ENCODE data around the gene MAPK9.

DNA sequence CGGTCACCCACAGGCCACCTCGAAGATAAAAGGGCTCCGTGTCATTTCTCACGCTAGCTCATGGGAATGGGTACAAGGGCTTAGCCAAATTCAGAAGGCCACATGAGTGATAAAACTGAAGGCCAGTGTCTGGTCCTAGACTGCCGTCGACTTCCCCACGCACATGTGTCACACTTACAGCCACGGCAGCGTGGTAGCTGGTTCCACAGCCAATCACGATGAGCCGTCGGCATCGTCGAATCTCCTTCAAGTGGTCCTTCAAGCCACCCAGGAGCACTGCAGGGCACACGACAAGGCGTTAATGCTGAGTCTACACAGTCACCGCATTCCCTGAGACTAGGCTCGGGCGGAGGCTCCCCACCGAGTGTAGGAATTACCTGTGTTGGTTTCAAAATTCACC is 24.7 kb upstream of the MAPK9 start:
- TF ChIP-seq, protein P1, sequence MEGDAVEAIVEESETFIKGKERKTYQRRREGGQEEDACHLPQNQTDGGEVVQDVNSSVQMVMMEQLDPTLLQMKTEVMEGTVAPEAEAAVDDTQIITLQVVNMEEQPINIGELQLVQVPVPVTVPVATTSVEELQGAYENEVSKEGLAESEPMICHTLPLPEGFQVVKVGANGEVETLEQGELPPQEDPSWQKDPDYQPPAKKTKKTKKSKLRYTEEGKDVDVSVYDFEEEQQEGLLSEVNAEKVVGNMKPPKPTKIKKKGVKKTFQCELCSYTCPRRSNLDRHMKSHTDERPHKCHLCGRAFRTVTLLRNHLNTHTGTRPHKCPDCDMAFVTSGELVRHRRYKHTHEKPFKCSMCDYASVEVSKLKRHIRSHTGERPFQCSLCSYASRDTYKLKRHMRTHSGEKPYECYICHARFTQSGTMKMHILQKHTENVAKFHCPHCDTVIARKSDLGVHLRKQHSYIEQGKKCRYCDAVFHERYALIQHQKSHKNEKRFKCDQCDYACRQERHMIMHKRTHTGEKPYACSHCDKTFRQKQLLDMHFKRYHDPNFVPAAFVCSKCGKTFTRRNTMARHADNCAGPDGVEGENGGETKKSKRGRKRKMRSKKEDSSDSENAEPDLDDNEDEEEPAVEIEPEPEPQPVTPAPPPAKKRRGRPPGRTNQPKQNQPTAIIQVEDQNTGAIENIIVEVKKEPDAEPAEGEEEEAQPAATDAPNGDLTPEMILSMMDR (IDR thresholded peaks at IDR 0.05; ENCODE audit: borderline replicate concordance, extremely low read depth, low read length, poor library complexity, severe bottlenecking), result no peak
- TF ChIP-seq EZH2 (IDR thresholded peaks at IDR 0.05; ENCODE audit: borderline replicate concordance, low read depth, low read length, severe bottlenecking), result no peak
